Smooth muscle cell (in vitro differentiated cells): ENCODE results near the gene COQ4. TPM values are rescaled to one million over a fixed set of nuclear protein-coding genes. Genes with fewer than 3 reads are reported as not detected.

Experiments used
- DNase-seq: peaks from one replicate; lab custom pipeline; 2025; ENCODE audit not compliant: unreplicated experiment; lab: John Stamatoyannopoulos, UW
- H2AFZ ChIP-seq: fragments of 200-600 bp; sonication (generic); 2 replicates; pipeline ENCODE4 v1.6.0; 2016; ENCODE audit warnings: antibody characterized with exemption, low read depth, mild to moderate bottlenecking
- H3F3A ChIP-seq: fragments of 200-600 bp; sonication (generic); 2 replicates; pipeline ENCODE4 v1.6.0; 2017; ENCODE audit warnings: antibody characterized with exemption, low read depth
- H3K27ac ChIP-seq: fragments of 200-600 bp; sonication (generic); 2 replicates; pipeline ENCODE4 v1.5.1; 2016; ENCODE audit warnings: low read depth, mild to moderate bottlenecking
- H3K27me3 ChIP-seq: fragments of 200-600 bp; sonication (generic); 2 replicates; pipeline ENCODE4 v1.6.1; 2016; ENCODE audit warnings: low read depth, mild to moderate bottlenecking
- H3K36me3 ChIP-seq: fragments of 200-600 bp; sonication (generic); 2 replicates; pipeline ENCODE4 v1.5.1; 2016; ENCODE audit warnings: low read depth
- H3K4me1 ChIP-seq: fragments of 200-600 bp; sonication (generic); 2 replicates; pipeline ENCODE4 v1.5.1; 2016; ENCODE audit warnings: low read depth
- H3K4me2 ChIP-seq: fragments of 200-600 bp; sonication (generic); 2 replicates; pipeline ENCODE4 v1.6.0; 2016; ENCODE audit warnings: mild to moderate bottlenecking
- H3K4me3 ChIP-seq: fragments of 200-600 bp; sonication (generic); 2 replicates; pipeline ENCODE4 v1.5.1; 2016; ENCODE audit warnings: mild to moderate bottlenecking
- H3K79me2 ChIP-seq: fragments of 200-600 bp; sonication (generic); 2 replicates; pipeline ENCODE4 v1.6.0; 2016; ENCODE audit warnings: low read depth, mild to moderate bottlenecking
- H3K9ac ChIP-seq: fragments of 200-600 bp; sonication (generic); 2 replicates; pipeline ENCODE4 v1.6.0; 2016; ENCODE audit warnings: low read depth
- H3K9me3 ChIP-seq: fragments of 200-600 bp; sonication (generic); replicated peaks from 2 replicates; pipeline ENCODE4 v1.5.1; 2016; ENCODE audit warnings: low read depth
- H4K20me1 ChIP-seq: fragments of 200-600 bp; sonication (generic); 2 replicates; pipeline ENCODE4 v1.6.0; 2016; ENCODE audit warnings: low read depth
- WGBS: methylation state at CpG from one replicate; pipeline ENCODE4 v1.1.7; 2016; ENCODE audit warnings: low lambda C conversion rate; 5-methylcytosine and 5-hydroxymethylcytosine counted together
- polyA plus RNA-seq: library from polyadenylated mRNA; unstranded; fragments of >200 nt; fragmentation: Nextera tagmentation; extraction: Ambion mirVana; gene quantifications from 2 replicates; pipeline ENCODE4 v1.2.1, GENCODE V29; 2016
- total RNA-seq: library from RNA; depleted of rRNA; stranded (reverse); fragments of >200 nt; gene quantifications from 2 replicates; pipeline ENCODE4 v1.2.3, GENCODE V29; 2014
- TF ChIP-seq, protein P1 (sequence below): fragments of 200-600 bp; sonication (generic); IDR thresholded peaks from 2 replicates; pipeline ENCODE4 v1.5.1; 2017; ENCODE audit warnings: borderline replicate concordance, mild to moderate bottlenecking, antibody characterized with exemption; ENCODE audit not compliant: insufficient read depth, poor library complexity, severe bottlenecking

COQ4 gene
- 16.7 and 23.5 TPM in 2 replicates for total RNA-seq
- polyA plus RNA-seq, result 37.5 and 51.0 TPM in 2 replicates

DNA sequence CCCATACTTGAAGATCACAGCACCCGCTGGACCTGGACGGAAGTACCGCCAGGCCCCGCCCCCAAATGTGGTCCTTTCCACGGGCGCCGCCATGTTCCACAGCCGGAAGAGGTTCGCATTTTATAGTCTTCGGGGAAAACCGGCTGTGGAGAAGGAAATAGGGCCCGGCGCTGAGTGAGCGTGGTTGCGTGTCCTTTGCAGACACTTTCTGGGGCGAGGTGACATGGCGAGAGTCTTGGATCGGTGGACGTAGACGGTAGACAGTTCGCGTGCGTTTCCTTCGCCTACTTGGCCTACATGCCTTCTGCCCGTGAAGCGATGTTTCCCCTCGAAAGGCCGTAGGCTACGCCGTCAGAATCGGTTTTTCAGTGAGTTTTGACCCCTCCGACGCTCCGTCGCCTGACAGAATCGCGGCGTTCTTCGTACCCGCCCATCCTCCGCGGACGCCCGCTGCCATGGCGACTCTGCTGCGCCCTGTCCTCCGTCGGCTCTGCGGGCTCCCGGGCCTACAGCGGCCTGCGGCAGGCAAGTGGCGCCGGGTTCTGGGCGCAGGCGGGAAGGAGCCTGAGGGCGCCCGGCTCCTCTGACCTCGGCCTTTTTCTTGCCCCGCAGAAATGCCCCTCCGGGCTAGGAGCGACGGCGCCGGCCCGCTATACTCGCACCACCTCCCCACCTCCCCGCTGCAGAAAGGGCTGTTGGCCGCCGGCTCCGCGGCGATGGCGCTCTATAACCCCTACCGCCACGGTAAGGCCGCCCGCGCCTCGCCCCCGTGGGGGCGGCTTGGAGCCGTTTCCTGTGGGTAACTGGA, at the start of gene COQ4, which contains the start of gene TRUB2:
COQ4 (plus strand) TSS at position 436 of the 808 bp plus-strand sequence; CDS start at position 456, 20 bp downstream.
TRUB2 (minus strand) TSS at position 44 of the 808 bp plus-strand sequence; CDS start at position 5, 39 bp downstream.
- Histone ChIP-seq H3K9ac (peak within 1 kb of the TSS; percentile 87), H3K27ac (peak within 1 kb of the TSS; percentile 86), H3K4me2 (peak within 1 kb of the TSS; percentile 95), H3K4me1 (peaks cover 13% of the 10 kb centered on the region), H3K79me2 (peaks cover 22% of the 10 kb centered on the region), H3F3A (no peaks in the 10 kb centered on the region), H3K4me3 (peak within 1 kb of the TSS; percentile 74), H3K9me3 (no peaks in the 10 kb centered on the region), H4K20me1 (no peaks in the 10 kb centered on the region), H3K36me3 (no peaks in the 10 kb centered on the region), H3K27me3 (no peaks in the 10 kb centered on the region), H2AFZ (peak within 1 kb of the TSS; percentile 91)
- WGBS, result under 1% methylated on average over 79 of the region's 83 CpGs
- peak; percentile 84 for DNase-seq
- TF ChIP-seq, protein P1, sequence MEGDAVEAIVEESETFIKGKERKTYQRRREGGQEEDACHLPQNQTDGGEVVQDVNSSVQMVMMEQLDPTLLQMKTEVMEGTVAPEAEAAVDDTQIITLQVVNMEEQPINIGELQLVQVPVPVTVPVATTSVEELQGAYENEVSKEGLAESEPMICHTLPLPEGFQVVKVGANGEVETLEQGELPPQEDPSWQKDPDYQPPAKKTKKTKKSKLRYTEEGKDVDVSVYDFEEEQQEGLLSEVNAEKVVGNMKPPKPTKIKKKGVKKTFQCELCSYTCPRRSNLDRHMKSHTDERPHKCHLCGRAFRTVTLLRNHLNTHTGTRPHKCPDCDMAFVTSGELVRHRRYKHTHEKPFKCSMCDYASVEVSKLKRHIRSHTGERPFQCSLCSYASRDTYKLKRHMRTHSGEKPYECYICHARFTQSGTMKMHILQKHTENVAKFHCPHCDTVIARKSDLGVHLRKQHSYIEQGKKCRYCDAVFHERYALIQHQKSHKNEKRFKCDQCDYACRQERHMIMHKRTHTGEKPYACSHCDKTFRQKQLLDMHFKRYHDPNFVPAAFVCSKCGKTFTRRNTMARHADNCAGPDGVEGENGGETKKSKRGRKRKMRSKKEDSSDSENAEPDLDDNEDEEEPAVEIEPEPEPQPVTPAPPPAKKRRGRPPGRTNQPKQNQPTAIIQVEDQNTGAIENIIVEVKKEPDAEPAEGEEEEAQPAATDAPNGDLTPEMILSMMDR, result no peak

DNA sequence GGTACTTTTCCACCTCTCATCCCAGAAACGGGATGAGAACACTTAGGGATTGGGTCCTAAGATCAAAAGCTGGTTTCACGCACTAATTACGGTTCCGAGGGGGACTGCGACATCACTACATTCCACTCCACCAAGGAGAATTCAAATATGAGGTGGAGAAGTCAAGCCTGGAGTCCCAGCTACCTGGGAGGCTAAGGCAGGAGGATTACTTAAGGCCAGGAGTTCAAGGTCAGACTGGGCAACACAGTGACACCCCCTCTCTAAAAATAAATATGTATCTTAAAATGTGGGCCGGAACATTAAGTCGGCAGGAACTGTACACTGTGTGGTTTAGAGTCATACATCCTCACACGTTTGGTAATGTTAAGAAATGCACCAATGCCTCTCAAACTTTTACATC, 48.4 kb upstream of the COQ4 start:
- WGBS, result 78% methylated on average over 8 of the region's 8 CpGs
- H3K9ac ChIP-seq, result peak overlapping the region; percentile 100
- H4K20me1 ChIP-seq, result peaks cover 54% of the 10 kb centered on the region
- no peak overlapping the region for H2AFZ ChIP-seq
- no peak for DNase-seq
- no peaks in the 10 kb centered on the region for H3K9me3 ChIP-seq
- peak overlapping the region; percentile 98 for H3K27ac ChIP-seq
- TF ChIP-seq, protein P1, result no peak
- peak overlapping the region; percentile 91 for H3K4me2 ChIP-seq
- peak overlapping the region; percentile 96 for H3K4me3 ChIP-seq
- H3K36me3 ChIP-seq, result peaks cover 11% of the 10 kb centered on the region
- peaks cover 11% of the 10 kb centered on the region for H3K4me1 ChIP-seq
- no peaks in the 10 kb centered on the region for H3F3A ChIP-seq
- H3K27me3 ChIP-seq, result no peaks in the 10 kb centered on the region
- peaks cover 59% of the 10 kb centered on the region for H3K79me2 ChIP-seq

DNA sequence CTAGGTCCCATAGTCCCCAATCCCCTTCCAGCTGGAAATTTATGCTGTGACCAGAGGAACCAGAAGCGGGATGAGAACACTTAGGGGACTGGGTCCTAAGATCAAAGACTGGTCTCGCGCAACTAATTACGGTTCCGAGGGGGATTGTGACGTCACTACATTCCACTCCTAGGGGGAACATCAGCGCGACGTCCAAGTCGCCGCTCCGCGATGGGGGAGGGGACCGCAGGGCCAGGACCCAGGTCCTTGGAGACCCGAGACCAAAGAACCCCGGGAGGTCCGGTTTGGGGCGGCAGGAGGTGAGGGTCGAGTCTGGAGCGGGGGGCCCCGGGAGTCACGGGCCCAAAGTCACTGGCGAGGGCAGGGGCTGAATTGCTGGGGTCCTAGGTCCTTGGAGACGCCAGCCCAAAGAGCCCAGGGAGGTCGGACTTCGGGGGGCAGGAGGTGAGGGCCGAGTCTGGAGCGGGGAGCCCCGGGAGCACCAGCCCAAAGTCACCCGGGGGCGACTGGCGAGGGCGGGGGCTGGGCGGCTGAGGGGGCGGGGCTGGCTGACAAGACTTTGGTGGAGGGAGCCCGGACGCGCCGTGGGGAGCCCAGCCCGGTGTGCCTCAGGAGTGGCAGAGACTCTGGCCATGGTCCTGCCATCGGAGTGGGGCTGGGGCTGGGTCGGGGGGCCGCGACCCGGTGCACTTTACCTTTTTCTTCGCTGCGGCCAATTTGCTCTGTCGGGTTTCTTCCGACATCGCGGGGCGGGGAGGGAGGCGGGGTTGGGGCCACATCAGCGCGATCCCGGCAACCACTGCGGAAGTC, 47.2 kb upstream of the COQ4 start, which contains the start of gene GOLGA2:
GOLGA2 (minus strand) TSS at position 810 of the 810 bp plus-strand sequence; CDS start at position 779, 31 bp downstream.
- under 1% methylated on average over 38 of the region's 57 CpGs for WGBS
- Histone ChIP-seq H4K20me1 (peaks cover 44% of the 10 kb centered on the region), H3K27ac (peak within 1 kb of the TSS; percentile 98), H2AFZ (peak within 1 kb of the TSS; percentile 41), H3K4me2 (peak within 1 kb of the TSS; percentile 92), H3K9ac (peak within 1 kb of the TSS; percentile 100), H3K36me3 (peaks cover 11% of the 10 kb centered on the region), H3K79me2 (peaks cover 59% of the 10 kb centered on the region), H3K9me3 (no peaks in the 10 kb centered on the region), H3K4me1 (peaks cover 11% of the 10 kb centered on the region), H3K27me3 (no peaks in the 10 kb centered on the region), H3K4me3 (peak within 1 kb of the TSS; percentile 96), H3F3A (no peaks in the 10 kb centered on the region)
- TF ChIP-seq, protein P1, result no peak
- DNase-seq, result peak; percentile 88
